IMR-90 (cell line): ENCODE data around the gene PARD3. TPM values are rescaled to one million over a fixed set of nuclear protein-coding genes. Genes with fewer than 3 reads are reported as not detected.

Experiments
- ATAC-seq: fragments of 200-7000 bp; cut with Tn5 transposase; 2 replicates; pipeline ENCODE4 v1.9.1; 2020; ENCODE audit warnings: low read depth, mild to moderate bottlenecking, moderate library complexity
- BruUV-seq: library from RNA; stranded (reverse); fragments of 400-500 nt; replicated peaks from 2 replicates; lab custom pipeline; 2021; lab: Mats Ljungman, UMichigan
- CTCF ChIA-PET: fragments of 300-600 bp; formaldehyde crosslinking; extraction: SDS; loops from one replicate; lab custom pipeline; 2021; ENCODE audit warnings: antibody characterized with exemption; lab: Yijun Ruan, JAX
- POLR2A ChIA-PET: fragments of 300-600 bp; sonication (Branson Sonifier 250); formaldehyde crosslinking; loops from one replicate; lab custom pipeline; 2022; ENCODE audit warnings: antibody characterized with exemption; ENCODE audit not compliant: unreplicated experiment; lab: Charles Lee
- DNase-seq: peaks from one replicate; pipeline ENCODE4 v3.0.0; 2013
- H2AFZ ChIP-seq: replicated peaks from 2 replicates; pipeline ENCODE3; 2013; ENCODE audit warnings: low read length, mild to moderate bottlenecking; ENCODE audit not compliant: poor library complexity
- H2AK5ac ChIP-seq: 2 replicates; pipeline ENCODE4 v1.6.1; 2013; ENCODE audit warnings: low read depth, low read length, inconsistent platforms
- H2AK9ac ChIP-seq: replicated peaks from 2 replicates; pipeline ENCODE3; 2013; ENCODE audit warnings: mild to moderate bottlenecking, low read depth, low read length, moderate library complexity; ENCODE audit not compliant: poor library complexity
- H2BK120ac ChIP-seq: 2 replicates; pipeline ENCODE4 v1.6.1; 2013; ENCODE audit warnings: low read depth, low read length, inconsistent platforms
- H2BK15ac ChIP-seq: 3 replicates; pipeline ENCODE4 v1.6.1; 2013; ENCODE audit warnings: low read depth, low read length, inconsistent platforms
- H2BK20ac ChIP-seq: 2 replicates; pipeline ENCODE4 v1.6.1; 2013; ENCODE audit warnings: low read depth, mild to moderate bottlenecking, inconsistent platforms, low read length, moderate library complexity
- H2BK5ac ChIP-seq: 2 replicates; pipeline ENCODE4 v1.6.1; 2013; ENCODE audit warnings: mild to moderate bottlenecking, low read depth, low read length, inconsistent platforms; ENCODE audit not compliant: poor library complexity, severe bottlenecking
- H3K14ac ChIP-seq: replicated peaks from 2 replicates; pipeline ENCODE4 v1.6.1; 2013; ENCODE audit warnings: low read depth, low read length, inconsistent platforms
- H3K18ac ChIP-seq: 2 replicates; pipeline ENCODE4 v1.6.1; 2013; ENCODE audit warnings: low read depth, low read length, control low read depth
- H3K23ac ChIP-seq: 2 replicates; pipeline ENCODE4 v1.6.1; 2013; ENCODE audit warnings: low read depth, low read length, inconsistent platforms
- H3K27ac ChIP-seq: 2 replicates; pipeline ENCODE4 v1.5.1; 2013; ENCODE audit warnings: mild to moderate bottlenecking, control low read depth, low read length; ENCODE audit not compliant: insufficient read depth
- H3K27me3 ChIP-seq: 2 replicates; pipeline ENCODE4 v1.6.1; 2013; ENCODE audit warnings: low read length; ENCODE audit not compliant: control insufficient read depth, insufficient read depth
- H3K36me3 ChIP-seq: 2 replicates; pipeline ENCODE4 v1.6.1; 2013; ENCODE audit warnings: low read length, mixed read lengths; ENCODE audit not compliant: control insufficient read depth, insufficient read depth
- H3K4ac ChIP-seq: 2 replicates; pipeline ENCODE4 v1.6.1; 2013; ENCODE audit warnings: low read depth, low read length, inconsistent platforms
- H3K4me1 ChIP-seq: 2 replicates; pipeline ENCODE4 v1.6.1; 2013; ENCODE audit warnings: low read length, mixed read lengths; ENCODE audit not compliant: control insufficient read depth, insufficient read depth
- H3K4me2 ChIP-seq: 2 replicates; pipeline ENCODE4 v1.6.1; 2013; ENCODE audit warnings: low read depth, mild to moderate bottlenecking, control low read depth, low read length, moderate library complexity
- H3K4me3 ChIP-seq: 2 replicates; pipeline ENCODE4 v1.5.1; 2013; ENCODE audit warnings: low read depth, mild to moderate bottlenecking, control low read depth, low read length, moderate library complexity; ENCODE audit not compliant: insufficient read depth
- H3K56ac ChIP-seq: 2 replicates; pipeline ENCODE4 v1.6.1; 2013; ENCODE audit warnings: low read length, inconsistent platforms; ENCODE audit not compliant: insufficient read depth; ENCODE audit errors: extremely low read depth
- H3K79me1 ChIP-seq, 2 experiments: 2 replicates each; pipeline ENCODE4 v1.6.1; 2013; ENCODE audit warnings: low read length in 2 of 2, inconsistent platforms in 1 of 2, low read depth in 1 of 2
- H3K9ac ChIP-seq: 2 replicates; pipeline ENCODE4 v1.6.1; 2013; ENCODE audit warnings: low read depth, low read length, control low read depth
- H3K9me1 ChIP-seq: 2 replicates; pipeline ENCODE4 v1.6.1; 2013; ENCODE audit warnings: low read length, inconsistent platforms; ENCODE audit not compliant: insufficient read depth
- H3K9me3 ChIP-seq: 2 replicates; pipeline ENCODE4 v1.6.1; 2013; ENCODE audit warnings: low read length; ENCODE audit not compliant: control insufficient read depth, insufficient read depth
- H4K20me1 ChIP-seq: 2 replicates; pipeline ENCODE4 v1.6.1; 2013; ENCODE audit warnings: low read length, inconsistent platforms; ENCODE audit not compliant: insufficient read depth
- H4K5ac ChIP-seq: 2 replicates; pipeline ENCODE4 v1.6.1; 2013; ENCODE audit warnings: mild to moderate bottlenecking, low read depth, low read length, control low read depth
- H4K8ac ChIP-seq, 2 experiments: 2 replicates each; pipeline ENCODE4 v1.6.1; 2013; ENCODE audit warnings: low read depth in 2 of 2, low read length in 2 of 2, control low read depth in 1 of 2, inconsistent platforms in 1 of 2
- H4K91ac ChIP-seq: 2 replicates; pipeline ENCODE4 v1.6.1; 2013; ENCODE audit warnings: low read depth, low read length, inconsistent platforms; ENCODE audit not compliant: insufficient read depth
- BHLHE40 ChIP-seq: fragments of 150-350 bp; IDR thresholded peaks from 2 replicates; pipeline ENCODE4 v1.6.1; 2016; ENCODE audit warnings: mild to moderate bottlenecking, low read depth, low read length
- CEBPB ChIP-seq: IDR thresholded peaks from 2 replicates; pipeline ENCODE4 v1.6.1; 2012; ENCODE audit warnings: low read depth, low read length, improper control_type of control experiment
- CHD1 ChIP-seq: IDR thresholded peaks from 2 replicates; pipeline ENCODE4 v1.6.1; 2012; ENCODE audit warnings: low read depth, low read length, improper control_type of control experiment
- FOS ChIP-seq: fragments of 150-350 bp; IDR thresholded peaks from 2 replicates; pipeline ENCODE4 v1.6.1; 2016; ENCODE audit warnings: low read depth, low read length
- MAFK ChIP-seq: IDR thresholded peaks from 2 replicates; pipeline ENCODE4 v1.6.1; 2012; ENCODE audit warnings: low read depth, low read length, improper control_type of control experiment
- MAZ ChIP-seq: IDR thresholded peaks from 2 replicates; pipeline ENCODE4 v1.6.1; 2012; ENCODE audit warnings: low read depth, mild to moderate bottlenecking, low read length, improper control_type of control experiment, moderate library complexity, borderline replicate concordance
- MXI1 ChIP-seq: IDR thresholded peaks from 2 replicates; pipeline ENCODE4 v1.6.1; 2012; ENCODE audit warnings: low read depth, mild to moderate bottlenecking, low read length, moderate library complexity, borderline replicate concordance
- NFE2L2 ChIP-seq: fragments of 150-350 bp; IDR thresholded peaks from 2 replicates; pipeline ENCODE4 v1.6.1; 2016; ENCODE audit warnings: low read depth, mild to moderate bottlenecking, low read length
- POLR2A ChIP-seq: IDR thresholded peaks from 2 replicates; pipeline ENCODE4 v1.6.1; 2012; ENCODE audit warnings: mild to moderate bottlenecking, low read depth, low read length
- RAD21 ChIP-seq: IDR thresholded peaks from 2 replicates; pipeline ENCODE4 v1.6.1; 2012; ENCODE audit warnings: low read length, improper control_type of control experiment
- RCOR1 ChIP-seq: IDR thresholded peaks from 2 replicates; pipeline ENCODE4 v1.6.1; 2012; ENCODE audit warnings: mild to moderate bottlenecking, low read length, improper control_type of control experiment; ENCODE audit not compliant: insufficient replicate concordance
- RFX5 ChIP-seq: IDR thresholded peaks from 2 replicates; pipeline ENCODE4 v1.8.0; 2012; ENCODE audit warnings: low read depth, mild to moderate bottlenecking, low read length, moderate library complexity
- SMC3 ChIP-seq: fragments of 150-350 bp; IDR thresholded peaks from 2 replicates; pipeline ENCODE4 v1.6.1; 2016; ENCODE audit warnings: low read depth, mild to moderate bottlenecking, antibody characterized with exemption, low read length, moderate library complexity
- WGBS, 2 experiments: methylation state at CpG; one replicate each; pipeline versions ENCODE4 v1.1.5 to v1.1.7; 2013; ENCODE audit warnings: missing lambda C conversion rate in 2 of 2; ENCODE audit not compliant: insufficient read length in 1 of 2; ENCODE audit errors: extremely low coverage in 2 of 2; 5-methylcytosine and 5-hydroxymethylcytosine counted together
- dilution Hi-C: fragments of 300-500 bp; cut with HindIII; formaldehyde crosslinking; loops from one replicate; pipeline ENCODE4 v1.14.3; 2018; ENCODE audit warnings: low sequenced_read_pairs; ENCODE audit not compliant: unreplicated experiment
- in situ Hi-C: fragments of 300-500 bp; cut with MboI; formaldehyde crosslinking; loops from 3 replicates; pipeline ENCODE4 v1.14.3; 2019; ENCODE audit warnings: low sequenced_read_pairs, inconsistent platforms, mixed read lengths
- intact Hi-C: fragments of 100-400 bp; cut with micrococcal nuclease; formaldehyde crosslinking; loops from 2 replicates; pipeline ENCODE4 v1.10.0; 2022
- polyA plus RNA-seq, 3 experiments: library from polyadenylated mRNA; depleted of rRNA; stranded (reverse); fragments of >200 nt; gene quantifications; 2 replicates each; pipeline ENCODE4 v1.2.3, GENCODE V29; 2012; ENCODE audit warnings: low replicate concordance in 1 of 3
- total RNA-seq: library from RNA; depleted of rRNA; stranded (reverse); fragments of >200 nt; gene quantifications from 2 replicates; pipeline ENCODE4 v1.2.3, GENCODE V29; 2012
- TF ChIP-seq, protein P1 (sequence below): fragments of 150-350 bp; IDR thresholded peaks from 2 replicates; pipeline ENCODE4 v1.6.1; 2017; ENCODE audit warnings: mild to moderate bottlenecking, antibody characterized with exemption, low read length, low read depth
- TF ChIP-seq, protein P2 (sequence below): fragments of 150-350 bp; IDR thresholded peaks from 2 replicates; pipeline ENCODE4 v1.6.1; 2016; ENCODE audit warnings: low read depth, mild to moderate bottlenecking, low read length, moderate library complexity, borderline replicate concordance
- TF ChIP-seq, protein P3 (sequence below): conservative IDR thresholded peaks from 2 replicates; pipeline ENCODE4 v1.5.1; 2012; ENCODE audit warnings: mild to moderate bottlenecking, low read depth, low read length, improper control_type of control experiment

Gene PARD3
- total and polyA plus RNA-seq, 2 of the 4 experiments (the other 2 are of a cell fraction), result 14.6 to 37.5 TPM

DNA sequence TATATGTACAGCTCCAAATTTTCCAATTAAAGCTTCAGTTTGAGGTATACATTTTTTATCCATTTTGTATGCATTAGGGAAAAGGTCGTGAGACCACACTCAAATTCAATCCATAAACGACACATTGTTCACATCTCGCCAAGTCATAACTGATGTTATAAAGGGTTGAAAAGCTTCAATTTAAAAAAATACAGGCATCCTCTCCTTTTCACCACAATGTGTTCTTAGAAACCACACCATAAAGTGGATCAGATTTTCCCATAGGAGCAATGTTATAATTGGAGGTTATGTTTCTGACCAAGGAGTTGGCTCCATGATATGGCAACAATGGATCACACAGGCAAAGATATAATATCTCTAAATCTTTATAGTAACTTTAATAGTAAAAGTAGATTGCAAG, 663.6 kb downstream of the PARD3 start:
- H2BK15ac ChIP-seq, result no peak overlapping the region
- H4K5ac ChIP-seq, result no peak overlapping the region
- no peak overlapping the region for H3K4me3 ChIP-seq
- H3K14ac ChIP-seq, result no peak overlapping the region
- in situ Hi-C loops (no loop called here), intact Hi-C loops (no loop called here), dilution Hi-C loops (no loop called here)
- no peak overlapping the region for H4K91ac ChIP-seq
- no peaks in the 10 kb centered on the region for H4K20me1 ChIP-seq
- H3K9me3 ChIP-seq, result no peaks in the 10 kb centered on the region
- no peak overlapping the region for H3K23ac ChIP-seq
- ChIA-PET POLR2A (no interaction called here), CTCF (no interaction called here)
- no peak overlapping the region for H3K9ac ChIP-seq
- WGBS, 2 experiments, result no CpG with 5 or more reads among the region's 3 CpGs
- no peak overlapping the region for H3K4me2 ChIP-seq
- no peaks in the 10 kb centered on the region for H3K9me1 ChIP-seq
- no TSS peak for BruUV-seq
- no peak overlapping the region for H3K27ac ChIP-seq
- H2AK9ac ChIP-seq, result no peak overlapping the region
- no peaks in the 10 kb centered on the region for H3K36me3 ChIP-seq
- H4K8ac ChIP-seq, result no peak overlapping the region
- no peak overlapping the region for H2BK120ac ChIP-seq
- H3K79me1 ChIP-seq, result no peaks in the 10 kb centered on the region
- H2AFZ ChIP-seq, result no peak overlapping the region
- no peak overlapping the region for H3K18ac ChIP-seq
- no peak overlapping the region for H2BK5ac ChIP-seq
- H3K27me3 ChIP-seq, result no peaks in the 10 kb centered on the region
- H2AK5ac ChIP-seq, result no peak overlapping the region
- TF ChIP-seq RFX5 (no peak), MXI1 (no peak), BHLHE40 (no peak), RAD21 (no peak), NFE2L2 (no peak), FOS (no peak), RCOR1 (no peak), CHD1 (no peak), SMC3 (no peak), MAFK (no peak), MAZ (no peak), CEBPB (no peak), POLR2A (no peak)
- TF ChIP-seq, protein P1, sequence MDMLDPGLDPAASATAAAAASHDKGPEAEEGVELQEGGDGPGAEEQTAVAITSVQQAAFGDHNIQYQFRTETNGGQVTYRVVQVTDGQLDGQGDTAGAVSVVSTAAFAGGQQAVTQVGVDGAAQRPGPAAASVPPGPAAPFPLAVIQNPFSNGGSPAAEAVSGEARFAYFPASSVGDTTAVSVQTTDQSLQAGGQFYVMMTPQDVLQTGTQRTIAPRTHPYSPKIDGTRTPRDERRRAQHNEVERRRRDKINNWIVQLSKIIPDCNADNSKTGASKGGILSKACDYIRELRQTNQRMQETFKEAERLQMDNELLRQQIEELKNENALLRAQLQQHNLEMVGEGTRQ, result no peak
- TF ChIP-seq, protein P2, sequence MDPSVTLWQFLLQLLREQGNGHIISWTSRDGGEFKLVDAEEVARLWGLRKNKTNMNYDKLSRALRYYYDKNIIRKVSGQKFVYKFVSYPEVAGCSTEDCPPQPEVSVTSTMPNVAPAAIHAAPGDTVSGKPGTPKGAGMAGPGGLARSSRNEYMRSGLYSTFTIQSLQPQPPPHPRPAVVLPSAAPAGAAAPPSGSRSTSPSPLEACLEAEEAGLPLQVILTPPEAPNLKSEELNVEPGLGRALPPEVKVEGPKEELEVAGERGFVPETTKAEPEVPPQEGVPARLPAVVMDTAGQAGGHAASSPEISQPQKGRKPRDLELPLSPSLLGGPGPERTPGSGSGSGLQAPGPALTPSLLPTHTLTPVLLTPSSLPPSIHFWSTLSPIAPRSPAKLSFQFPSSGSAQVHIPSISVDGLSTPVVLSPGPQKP, result no peak
- TF ChIP-seq, protein P3, sequence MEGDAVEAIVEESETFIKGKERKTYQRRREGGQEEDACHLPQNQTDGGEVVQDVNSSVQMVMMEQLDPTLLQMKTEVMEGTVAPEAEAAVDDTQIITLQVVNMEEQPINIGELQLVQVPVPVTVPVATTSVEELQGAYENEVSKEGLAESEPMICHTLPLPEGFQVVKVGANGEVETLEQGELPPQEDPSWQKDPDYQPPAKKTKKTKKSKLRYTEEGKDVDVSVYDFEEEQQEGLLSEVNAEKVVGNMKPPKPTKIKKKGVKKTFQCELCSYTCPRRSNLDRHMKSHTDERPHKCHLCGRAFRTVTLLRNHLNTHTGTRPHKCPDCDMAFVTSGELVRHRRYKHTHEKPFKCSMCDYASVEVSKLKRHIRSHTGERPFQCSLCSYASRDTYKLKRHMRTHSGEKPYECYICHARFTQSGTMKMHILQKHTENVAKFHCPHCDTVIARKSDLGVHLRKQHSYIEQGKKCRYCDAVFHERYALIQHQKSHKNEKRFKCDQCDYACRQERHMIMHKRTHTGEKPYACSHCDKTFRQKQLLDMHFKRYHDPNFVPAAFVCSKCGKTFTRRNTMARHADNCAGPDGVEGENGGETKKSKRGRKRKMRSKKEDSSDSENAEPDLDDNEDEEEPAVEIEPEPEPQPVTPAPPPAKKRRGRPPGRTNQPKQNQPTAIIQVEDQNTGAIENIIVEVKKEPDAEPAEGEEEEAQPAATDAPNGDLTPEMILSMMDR, result no peak
- H3K4me1 ChIP-seq, result peaks cover under 1% of the 10 kb centered on the region; the same call in 1 of the 2 replicates
- H3K56ac ChIP-seq, result no peak overlapping the region
- ATAC-seq (no peak), DNase-seq (no peak)
- no peak overlapping the region for H2BK20ac ChIP-seq
- no peak overlapping the region for H3K4ac ChIP-seq
